Renal cortex interstitium (tissue), 11 donors: ENCODE measurements around the gene SIRT2. TPM values are rescaled to one million over a fixed set of nuclear protein-coding genes. Genes with fewer than 3 reads are reported as not detected.
"Not testable (repeated sequence)": the region's sequence is repeated elsewhere in the genome, so short reads cannot be mapped to it uniquely, and the experiment has no call there.

ENCODE experiments used
- DNase-seq, 11 donors: peaks; one replicate each; pipeline ENCODE4 v3.0.0-alpha.2; 2013; ENCODE audit warnings: low read depth in 9 of 11, low spot score in 4 of 11; ENCODE audit errors: extremely low read depth in 1 of 11
- polyA plus RNA-seq, 3 donors: library from polyadenylated mRNA; unstranded; fragments of 120-200 nt; gene quantifications; one replicate each; pipeline ENCODE4 v1.2.1, GENCODE V29; 2013; ENCODE audit not compliant: insufficient read length in 3 of 3

Gene SIRT2
- polyA plus RNA-seq, 3 donors: 37.1 to 48.7 (median 42.1) TPM

GRCh38 chr19:38878575-38879399 lies 20.6 kb downstream of the SIRT2 start:
- no peak for DNase-seq

GRCh38 chr19:38877781-38878574 lies 21.4 kb downstream of the SIRT2 start, which contains the start of gene RINL:
TSS of gene RINL (minus strand) at chr19:38878275. CDS start at chr19:38876742, 1,533 bp downstream.
- no peak for DNase-seq

GRCh38 chr19:38875656-38876395 lies 23.6 kb downstream of the SIRT2 start:
- no peak for DNase-seq

- not testable (repeated sequence) for DNase-seq
Measured at GRCh38 chr19:38873400-38873799, 26.0 kb downstream of the SIRT2 start.

GRCh38 chr19:38870612-38871011 lies 28.8 kb downstream of the SIRT2 start:
- no peak for DNase-seq

GRCh38 chr19:38869836-38870607 lies 29.4 kb downstream of the SIRT2 start:
- no peak for DNase-seq

GRCh38 chr19:38869160-38869835 lies 30.1 kb downstream of the SIRT2 start:
- DNase-seq: no peak

GRCh38 chr19:38868551-38868950 lies 30.9 kb downstream of the SIRT2 start:
- no peak for DNase-seq

GRCh38 chr19:38867171-38867780 lies 32.1 kb downstream of the SIRT2 start:
- DNase-seq: no peak

- DNase-seq: no peak
Measured at GRCh38 chr19:38862321-38863059, 36.9 kb downstream of the SIRT2 start.

GRCh38 chr19:38861368-38861767 lies 38.0 kb downstream of the SIRT2 start:
- no peak for DNase-seq

- DNase-seq: not testable (repeated sequence)
Measured at GRCh38 chr19:38859631-38860204, 39.7 kb downstream of the SIRT2 start.

- no peak for DNase-seq
Measured at GRCh38 chr19:38856813-38857212, 42.6 kb downstream of the SIRT2 start.

GRCh38 chr19:38855751-38856150 lies 43.7 kb downstream of the SIRT2 start:
- DNase-seq: not testable (repeated sequence)

- DNase-seq: not testable (repeated sequence)
Measured at GRCh38 chr19:38854961-38855360, 44.5 kb downstream of the SIRT2 start.

- DNase-seq: no peak
Measured at GRCh38 chr19:38853214-38853613, 46.2 kb downstream of the SIRT2 start.
